Hepatocyte (in vitro differentiated cells): Measurements from ENCODE around the gene CTNND2. TPM values are rescaled to one million over a fixed set of nuclear protein-coding genes. Genes with fewer than 3 reads are reported as not detected.
A peak's percentile ranks its signal among the peaks of the same experiment; 100 is the strongest.

ENCODE experiments used
- DNase-seq: peaks from one replicate; pipeline ENCODE4 v3.0.0-alpha.2; 2016; ENCODE audit warnings: low spot score
- H2AFZ ChIP-seq: fragments of 200-600 bp; sonication (generic); 2 replicates; pipeline ENCODE4 v1.6.0; 2016; ENCODE audit warnings: antibody characterized with exemption, mild to moderate bottlenecking
- H3K27ac ChIP-seq: fragments of 200-600 bp; sonication (generic); 2 replicates; pipeline ENCODE4 v1.5.1; 2016; ENCODE audit warnings: mild to moderate bottlenecking
- H3K27me3 ChIP-seq: fragments of 200-600 bp; sonication (generic); 2 replicates; pipeline ENCODE4 v1.6.1; 2016
- H3K36me3 ChIP-seq: fragments of 200-600 bp; sonication (generic); replicated peaks from 2 replicates; pipeline ENCODE4 v1.5.1; 2016; ENCODE audit warnings: low read depth; ENCODE audit not compliant: insufficient read depth
- H3K4me1 ChIP-seq: fragments of 200-600 bp; sonication (generic); 2 replicates; pipeline ENCODE4 v1.5.1; 2016; ENCODE audit warnings: mild to moderate bottlenecking, moderate library complexity; ENCODE audit not compliant: insufficient read depth
- H3K4me2 ChIP-seq: fragments of 200-600 bp; sonication (generic); 2 replicates; pipeline ENCODE4 v1.6.0; 2016
- H3K4me3 ChIP-seq: fragments of 200-600 bp; sonication (generic); 2 replicates; pipeline ENCODE4 v1.5.1; 2016; ENCODE audit warnings: mild to moderate bottlenecking
- H3K79me2 ChIP-seq: fragments of 200-600 bp; sonication (generic); 2 replicates; pipeline ENCODE4 v1.6.0; 2017; ENCODE audit warnings: mild to moderate bottlenecking
- H3K9me2 ChIP-seq: fragments of 200-600 bp; sonication (generic); replicated peaks from 2 replicates; pipeline ENCODE4 v1.6.0; 2017; ENCODE audit warnings: mild to moderate bottlenecking; ENCODE audit not compliant: insufficient read depth
- H3K9me3 ChIP-seq: fragments of 200-600 bp; sonication (generic); 2 replicates; pipeline ENCODE4 v1.5.1; 2016; ENCODE audit warnings: low read depth, mild to moderate bottlenecking
- H4K20me1 ChIP-seq: fragments of 200-600 bp; sonication (generic); 2 replicates; pipeline ENCODE4 v1.6.0; 2016; ENCODE audit warnings: mild to moderate bottlenecking; ENCODE audit not compliant: insufficient read depth, poor library complexity, severe bottlenecking
- EZH2 ChIP-seq: fragments of 200-600 bp; sonication (generic); IDR thresholded peaks from 2 replicates; pipeline ENCODE4 v1.6.1; 2016; ENCODE audit warnings: antibody characterized with exemption, mild to moderate bottlenecking, borderline replicate concordance
- EZH2phosphoT487 ChIP-seq: fragments of 200-600 bp; sonication (generic); IDR thresholded peaks from one replicate; pipeline ENCODE4 v1.6.1; 2018; ENCODE audit warnings: antibody characterized with exemption, mild to moderate bottlenecking, low read depth, moderate library complexity; ENCODE audit not compliant: unreplicated experiment, severe bottlenecking
- WGBS: methylation state at CpG from one replicate; pipeline ENCODE4 v1.1.6; 2016; ENCODE audit warnings: low lambda C conversion rate; ENCODE audit errors: missing lambda C conversion rate; 5-methylcytosine and 5-hydroxymethylcytosine counted together
- polyA plus RNA-seq: library from polyadenylated mRNA; unstranded; fragments of >200 nt; fragmentation: Nextera tagmentation; extraction: Ambion mirVana; gene quantifications from 2 replicates; pipeline ENCODE4 v1.2.1, GENCODE V29; 2016
- total RNA-seq: library from RNA; depleted of rRNA; stranded (reverse); fragments of >200 nt; gene quantifications from 2 replicates; pipeline ENCODE4 v1.2.3, GENCODE V29; 2014
- TF ChIP-seq, protein P1 (sequence below): fragments of 200-600 bp; sonication (generic); IDR thresholded peaks from 2 replicates; pipeline ENCODE4 v1.5.1; 2016; ENCODE audit warnings: antibody characterized with exemption, mild to moderate bottlenecking; ENCODE audit not compliant: poor library complexity

The CTNND2 gene
- total and polyA plus RNA-seq, 2 experiments from 2014 or later, result 27.5 to 30.3 TPM

DNA sequence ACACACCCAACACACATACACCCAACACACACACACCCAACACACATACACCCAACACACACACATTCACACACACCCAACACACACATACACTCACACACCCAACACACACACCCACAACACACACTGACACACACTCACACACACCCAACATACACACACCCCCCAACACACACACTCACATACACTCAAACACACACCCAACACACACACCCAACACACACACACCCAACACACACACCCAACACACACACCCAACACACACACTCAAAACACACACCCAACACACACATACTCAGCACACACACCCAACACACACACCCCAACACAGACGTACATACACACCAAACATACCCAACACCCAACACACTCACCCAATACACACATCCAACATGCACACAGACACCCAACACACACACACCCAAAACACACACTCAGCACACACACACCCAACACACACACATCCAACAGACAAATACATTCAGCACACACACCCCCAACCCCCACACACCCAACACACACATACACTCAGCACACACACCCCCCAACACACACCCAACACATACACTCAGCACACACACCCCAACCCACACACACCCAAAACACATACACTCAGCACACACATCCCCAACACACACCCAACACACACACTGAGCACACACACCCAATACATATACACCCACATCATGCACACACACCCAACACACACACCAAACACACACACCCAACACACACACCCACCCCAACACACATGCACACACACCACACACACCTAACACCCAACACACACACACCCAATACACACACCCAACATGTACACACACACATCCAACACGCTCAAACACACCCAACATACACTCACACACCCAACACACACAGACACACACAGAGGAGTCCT, 663.7 kb downstream of the CTNND2 start:
- Histone ChIP-seq H3K9me2 (no peaks in the 10 kb centered on the region), H3K79me2 (no peaks in the 10 kb centered on the region), H3K27me3 (no peaks in the 10 kb centered on the region), H3K36me3 (no peaks in the 10 kb centered on the region), H2AFZ (no peak overlapping the region), H3K27ac (no peak overlapping the region), H4K20me1 (no peaks in the 10 kb centered on the region), H3K4me3 (no peak overlapping the region), H3K9me3 (no peaks in the 10 kb centered on the region), H3K4me1 (no peaks in the 10 kb centered on the region), H3K4me2 (no peak overlapping the region)
- TF ChIP-seq, protein P1, sequence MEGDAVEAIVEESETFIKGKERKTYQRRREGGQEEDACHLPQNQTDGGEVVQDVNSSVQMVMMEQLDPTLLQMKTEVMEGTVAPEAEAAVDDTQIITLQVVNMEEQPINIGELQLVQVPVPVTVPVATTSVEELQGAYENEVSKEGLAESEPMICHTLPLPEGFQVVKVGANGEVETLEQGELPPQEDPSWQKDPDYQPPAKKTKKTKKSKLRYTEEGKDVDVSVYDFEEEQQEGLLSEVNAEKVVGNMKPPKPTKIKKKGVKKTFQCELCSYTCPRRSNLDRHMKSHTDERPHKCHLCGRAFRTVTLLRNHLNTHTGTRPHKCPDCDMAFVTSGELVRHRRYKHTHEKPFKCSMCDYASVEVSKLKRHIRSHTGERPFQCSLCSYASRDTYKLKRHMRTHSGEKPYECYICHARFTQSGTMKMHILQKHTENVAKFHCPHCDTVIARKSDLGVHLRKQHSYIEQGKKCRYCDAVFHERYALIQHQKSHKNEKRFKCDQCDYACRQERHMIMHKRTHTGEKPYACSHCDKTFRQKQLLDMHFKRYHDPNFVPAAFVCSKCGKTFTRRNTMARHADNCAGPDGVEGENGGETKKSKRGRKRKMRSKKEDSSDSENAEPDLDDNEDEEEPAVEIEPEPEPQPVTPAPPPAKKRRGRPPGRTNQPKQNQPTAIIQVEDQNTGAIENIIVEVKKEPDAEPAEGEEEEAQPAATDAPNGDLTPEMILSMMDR, result no peak
- TF ChIP-seq EZH2 (no peak), EZH2phosphoT487 (no peak)
- no peak for DNase-seq
- WGBS, result 100% methylated on average over 2 of the region's 2 CpGs

DNA sequence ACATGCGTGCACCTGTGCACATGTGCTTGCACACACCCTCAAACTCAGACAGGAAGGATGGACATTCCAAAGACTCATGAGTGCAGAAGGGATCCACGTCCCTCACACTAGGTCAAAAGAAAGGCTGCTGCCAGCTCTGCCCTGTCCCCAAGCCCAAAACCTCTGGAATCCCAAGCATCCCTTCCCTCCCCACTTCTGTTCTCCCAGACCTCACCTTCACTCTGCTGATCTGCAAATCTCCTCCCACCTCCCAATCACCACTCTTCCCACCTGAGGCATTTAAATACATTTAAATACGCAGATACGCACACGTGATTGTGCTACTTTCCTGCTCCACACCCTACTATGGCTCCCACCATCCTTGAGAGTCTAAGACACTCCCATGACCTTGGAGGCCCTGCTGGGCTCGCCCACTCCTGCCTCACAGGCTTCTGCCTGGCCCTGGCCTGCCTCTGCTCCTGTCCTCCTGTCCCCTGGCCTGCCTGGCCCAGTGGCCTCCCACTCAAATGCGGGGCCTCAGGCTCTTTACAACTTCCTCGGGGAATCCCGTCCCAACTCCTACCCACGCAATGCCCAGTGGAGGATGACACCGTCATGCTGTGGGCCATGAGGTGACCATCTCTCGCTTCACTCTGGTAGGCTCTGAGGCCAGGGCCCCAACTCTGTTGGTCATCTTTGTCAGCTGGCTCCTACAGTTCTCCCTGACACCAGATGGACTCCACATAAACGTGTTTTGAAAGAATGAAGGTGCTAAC, 664.8 kb downstream of the CTNND2 start:
- Histone ChIP-seq H3K4me2 (no peak overlapping the region), H3K4me3 (no peak overlapping the region), H3K27ac (no peak overlapping the region)

DNA sequence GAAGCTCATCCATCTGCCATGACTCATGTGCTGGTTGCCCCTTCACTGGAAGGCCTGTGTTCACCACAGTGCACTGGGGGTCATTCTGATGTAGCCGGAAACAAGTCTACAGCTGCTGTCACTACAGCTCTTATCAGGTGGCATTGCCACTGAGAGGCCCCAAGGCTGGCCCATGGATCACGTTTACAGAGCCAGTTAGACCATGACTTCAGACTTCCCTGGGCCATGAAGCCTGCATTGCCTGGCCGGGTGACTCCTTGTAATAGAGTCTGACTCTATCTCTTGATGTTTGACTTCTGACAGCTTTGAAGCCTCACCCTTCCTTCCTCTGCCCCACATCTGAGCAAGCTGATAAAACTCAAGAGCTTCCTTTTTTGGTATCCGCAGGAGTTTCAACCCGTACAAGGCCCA, 669.7 kb downstream of the CTNND2 start:
- TF ChIP-seq, protein P1, result no peak
- TF ChIP-seq EZH2phosphoT487 (no peak), EZH2 (no peak)
- peak overlapping the region; percentile 58 for H3K27ac ChIP-seq
- no peak overlapping the region for H3K4me2 ChIP-seq
- H3K79me2 ChIP-seq, result no peaks in the 10 kb centered on the region
- no peak overlapping the region for H3K4me3 ChIP-seq
- peak; percentile 21 for DNase-seq
- no peaks in the 10 kb centered on the region for H3K9me3 ChIP-seq
- no peak overlapping the region for H2AFZ ChIP-seq
- H4K20me1 ChIP-seq, result no peaks in the 10 kb centered on the region
- H3K36me3 ChIP-seq, result no peaks in the 10 kb centered on the region
- H3K9me2 ChIP-seq, result no peaks in the 10 kb centered on the region
- 86% methylated on average over 5 of the region's 5 CpGs for WGBS
- H3K27me3 ChIP-seq, result no peaks in the 10 kb centered on the region
- H3K4me1 ChIP-seq, result no peaks in the 10 kb centered on the region

More for the DNA sequence above, 664.8 kb downstream of the CTNND2 start:
- Histone ChIP-seq H4K20me1 (no peaks in the 10 kb centered on the region), H3K36me3 (no peaks in the 10 kb centered on the region), H3K9me3 (no peaks in the 10 kb centered on the region), H3K27me3 (no peaks in the 10 kb centered on the region), H3K4me1 (no peaks in the 10 kb centered on the region), H3K79me2 (no peaks in the 10 kb centered on the region), H3K9me2 (no peaks in the 10 kb centered on the region), H2AFZ (no peak overlapping the region)
- WGBS, result 95% methylated on average over 13 of the region's 13 CpGs
- no peak for DNase-seq
- TF ChIP-seq, protein P1, result no peak
- TF ChIP-seq EZH2 (no peak), EZH2phosphoT487 (no peak)
